T-helper 1 cell (primary cell): ENCODE results near the gene SNED1.

Source experiments
- DNase-seq, 5 donors: peaks; one replicate each; pipeline ENCODE4 v3.0.0-alpha.2; 2012 to 2020

The SNED1 gene

GRCh38 chr2:241007111-241007510, 8.7 kb downstream of the SNED1 start:
- no peak for DNase-seq

DNA sequence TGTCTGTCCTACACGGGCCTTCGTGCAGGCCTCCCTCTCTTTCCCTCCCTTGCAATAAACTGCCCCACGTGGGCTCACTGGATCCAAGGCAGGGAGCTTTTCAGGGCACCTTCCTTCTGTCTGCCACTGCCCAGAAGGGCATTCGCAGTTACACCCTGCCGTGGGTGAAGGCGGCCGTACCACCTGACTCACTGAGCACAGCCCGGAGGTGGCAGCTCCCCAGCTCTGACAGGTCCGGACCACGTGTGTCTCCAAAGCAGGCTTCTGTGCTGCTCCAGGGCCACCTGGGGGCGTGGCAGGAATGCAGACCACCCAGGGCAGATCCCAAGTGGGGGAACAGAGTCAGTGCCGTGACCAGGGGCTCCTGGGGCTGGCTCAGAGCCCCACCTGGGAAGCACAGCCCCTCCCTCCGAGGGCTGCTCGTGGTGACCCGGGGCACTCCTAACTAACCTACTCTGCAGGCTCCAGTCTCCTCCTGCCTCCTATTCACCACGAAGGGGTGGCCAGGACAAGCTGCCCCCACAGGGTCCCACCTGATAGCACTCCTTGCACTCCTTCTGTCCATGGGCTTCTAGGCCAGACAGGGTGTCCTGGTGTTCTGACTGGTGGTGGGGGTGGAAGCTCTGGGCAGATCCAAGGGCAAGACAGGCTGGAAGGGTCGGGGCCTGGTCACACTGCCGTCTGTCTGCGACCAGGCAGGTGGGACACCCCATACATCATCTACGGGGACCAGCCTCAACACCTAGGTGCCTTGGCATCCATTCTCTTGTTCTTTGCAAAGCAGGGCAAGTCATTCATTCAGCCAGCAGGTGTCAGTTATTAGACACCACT, 9.7 kb downstream of the SNED1 start:
- DNase-seq = no peak

DNA sequence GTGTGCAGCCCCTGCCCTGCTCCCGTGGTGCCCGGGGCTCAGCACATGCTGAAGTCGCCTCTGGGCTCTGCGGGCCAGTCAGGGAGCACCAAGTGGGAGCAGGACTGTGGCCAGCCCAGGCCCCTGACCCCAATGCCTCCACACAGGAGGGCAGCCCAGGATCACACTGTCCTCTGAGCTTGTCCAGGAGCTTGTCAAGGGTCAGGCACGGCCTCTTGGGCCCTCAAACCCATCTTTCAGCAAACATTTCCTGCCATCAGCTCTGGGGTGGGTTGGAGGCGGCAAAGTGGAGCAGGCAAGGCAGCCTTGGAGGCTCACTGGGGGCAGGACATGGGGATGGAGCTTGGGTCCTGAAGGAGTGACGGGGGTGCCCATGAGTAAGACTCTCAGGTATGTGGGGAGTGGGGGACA, 10.3 kb downstream of the SNED1 start:
- no peak for DNase-seq

GRCh38 chr2:241009191-241009590, 10.8 kb downstream of the SNED1 start:
- DNase-seq = no peak

DNA sequence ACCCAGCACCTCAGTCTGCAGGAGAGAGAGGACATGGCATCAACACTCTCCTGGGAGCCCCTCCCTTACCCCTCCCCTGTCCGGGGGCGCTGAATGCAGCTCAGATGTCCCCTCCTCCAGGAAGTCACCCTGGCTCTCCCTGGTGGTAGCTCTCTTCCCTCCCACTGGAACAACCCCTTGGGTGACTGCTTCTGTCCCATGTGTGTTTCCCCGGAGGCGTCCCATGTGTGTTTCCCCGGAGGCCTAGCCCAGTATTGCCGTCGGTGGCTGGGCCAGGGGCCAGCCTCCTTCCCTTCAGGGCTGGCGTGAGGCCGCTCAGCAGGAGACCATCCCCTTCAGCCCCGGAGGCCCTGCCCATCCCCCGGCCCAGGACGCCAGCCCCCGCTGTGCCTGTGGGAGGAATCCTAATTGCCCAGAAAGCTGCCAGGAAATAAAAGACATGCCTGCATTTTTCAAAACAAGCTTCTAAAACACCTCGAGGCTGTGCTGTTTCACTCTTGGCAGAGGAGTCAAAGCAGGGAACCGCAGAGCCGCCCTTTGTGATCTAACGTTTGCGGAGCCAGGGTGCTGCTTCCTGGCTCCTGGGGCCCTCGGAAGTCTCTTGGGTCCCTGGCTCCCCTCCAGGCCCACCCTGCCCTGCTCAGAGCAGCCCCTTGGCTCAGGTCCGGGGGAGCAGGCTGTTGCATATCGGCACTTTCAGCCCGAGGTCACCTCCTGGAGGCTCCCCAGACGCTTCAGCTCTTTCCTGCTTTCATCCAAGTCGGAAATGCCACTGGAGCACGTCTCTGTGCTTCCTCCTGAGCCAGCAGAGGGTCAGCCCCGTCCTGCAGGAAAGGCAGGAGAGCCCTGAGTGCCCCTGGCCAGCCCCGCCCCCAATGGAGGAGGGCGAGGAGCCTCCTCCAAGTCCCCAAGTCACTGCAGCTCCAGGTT, 11.4 kb downstream of the SNED1 start:
- DNase-seq = peak in 2 of 5 donors; percentile 23 to 36

GRCh38 chr2:241010531-241011295, 12.3 kb downstream of the SNED1 start:
- no peak for DNase-seq

DNA sequence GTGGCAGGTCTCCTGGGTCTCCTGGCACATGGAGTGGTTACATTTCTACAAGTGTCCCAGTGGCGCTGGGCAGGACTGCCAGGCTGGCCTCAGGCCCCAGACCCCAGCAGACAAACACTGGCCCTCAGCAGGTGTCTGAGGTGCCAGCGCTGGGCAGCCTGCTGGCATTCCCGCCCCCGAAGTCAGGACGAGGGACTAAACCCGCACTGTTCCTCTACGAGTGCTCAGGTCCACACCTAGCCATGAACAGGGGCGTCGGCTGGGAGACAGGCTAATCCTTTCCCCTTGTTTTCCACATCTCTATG, 12.8 kb downstream of the SNED1 start:
- DNase-seq = no peak

GRCh38 chr2:241011751-241012510, 13.5 kb downstream of the SNED1 start:
- no peak for DNase-seq

DNA sequence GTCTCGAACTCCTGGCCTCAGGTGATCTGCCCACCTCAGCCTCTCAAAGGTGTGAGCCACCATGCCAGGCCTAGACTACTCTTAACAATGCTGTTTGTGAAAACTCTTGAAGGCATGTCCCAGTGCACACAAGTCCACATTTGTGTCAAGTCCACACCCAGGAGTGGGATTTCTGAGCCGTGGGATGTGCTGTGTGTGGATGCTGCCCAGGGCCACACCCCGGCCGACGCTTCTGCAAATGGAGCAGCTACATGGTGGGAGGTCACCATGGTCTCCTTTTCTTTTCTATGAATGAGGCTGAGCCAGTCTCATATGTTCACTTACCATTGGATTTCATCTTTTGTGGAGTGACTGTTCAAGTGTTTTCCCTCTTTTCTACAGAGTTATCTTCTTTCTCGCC, 15.8 kb downstream of the SNED1 start:
- DNase-seq = no peak

DNA sequence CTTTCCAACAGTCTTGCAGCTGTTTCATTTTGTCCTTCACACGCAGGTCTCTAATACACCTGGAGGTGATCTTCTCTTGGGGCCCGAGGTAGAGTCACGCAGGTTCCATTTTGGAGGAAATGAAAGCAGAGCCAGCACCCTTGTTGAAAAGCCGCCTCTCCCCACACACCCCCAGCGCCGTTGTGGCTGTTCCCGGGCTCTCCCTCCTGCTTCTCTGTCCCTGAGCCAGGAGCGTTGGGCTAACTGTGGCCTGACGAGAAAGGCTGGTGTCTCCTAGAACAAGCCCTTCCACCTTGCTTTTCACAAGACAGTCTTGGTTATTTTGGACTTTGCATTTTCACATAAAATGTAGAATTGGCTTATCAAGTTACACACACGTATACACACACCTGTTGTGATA, 16.3 kb downstream of the SNED1 start:
- no peak for DNase-seq

DNA sequence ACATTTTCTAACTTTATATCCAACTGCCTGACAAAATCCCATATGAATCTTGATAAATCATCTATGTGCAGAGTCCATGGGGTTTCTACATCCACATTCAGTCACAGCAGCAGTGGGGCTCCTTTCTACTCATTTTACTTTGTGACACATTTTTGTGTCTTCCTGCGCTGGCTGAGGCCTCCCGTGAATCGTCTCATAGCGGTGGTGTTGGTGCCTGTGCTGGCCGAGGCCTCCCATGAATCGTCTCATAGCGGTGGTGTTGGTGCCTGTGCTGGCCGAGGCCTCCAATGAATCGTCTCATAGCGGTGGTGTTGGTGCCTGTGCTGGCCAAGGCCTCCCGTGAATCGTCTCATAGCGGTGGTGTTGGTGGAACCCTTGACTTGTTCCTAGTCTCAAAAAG, 17.0 kb downstream of the SNED1 start:
- no peak for DNase-seq

DNA sequence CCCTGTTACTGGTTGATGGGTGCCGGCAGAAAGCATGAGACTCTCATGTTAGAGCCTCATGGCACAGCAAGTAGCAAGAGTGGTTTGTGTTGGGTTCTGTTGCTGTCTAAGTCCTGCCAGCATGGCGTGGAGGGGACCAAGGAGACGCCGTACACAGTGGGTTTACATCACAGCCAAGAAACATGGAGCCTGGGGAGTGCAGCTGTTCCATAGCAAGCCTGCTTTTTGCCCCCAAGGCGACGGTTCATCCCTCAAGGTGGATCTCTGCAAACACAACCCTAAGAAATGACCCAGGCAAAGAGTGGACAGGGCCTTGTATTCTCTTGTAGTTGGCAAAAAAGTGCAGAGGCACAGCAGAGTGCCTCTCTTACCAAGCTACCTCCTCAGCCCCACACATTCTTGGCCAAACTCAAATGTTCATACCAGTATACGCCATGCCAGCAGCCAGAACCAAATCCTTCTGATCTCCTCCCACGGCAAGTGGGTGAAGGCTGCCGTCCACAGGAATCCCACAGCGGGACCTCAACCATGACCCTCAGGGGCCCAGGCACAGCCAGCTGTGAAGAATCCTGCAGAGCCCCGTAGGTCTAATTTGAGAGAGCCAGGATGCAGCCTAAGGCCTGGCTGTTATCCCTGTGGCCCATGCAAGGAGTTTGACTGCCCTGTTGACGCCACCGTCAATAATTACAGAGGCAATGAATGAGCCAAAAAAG, 19.0 kb downstream of the SNED1 start:
- DNase-seq = no peak

GRCh38 chr2:241018051-241018891, 19.9 kb downstream of the SNED1 start:
- DNase-seq = no peak

DNA sequence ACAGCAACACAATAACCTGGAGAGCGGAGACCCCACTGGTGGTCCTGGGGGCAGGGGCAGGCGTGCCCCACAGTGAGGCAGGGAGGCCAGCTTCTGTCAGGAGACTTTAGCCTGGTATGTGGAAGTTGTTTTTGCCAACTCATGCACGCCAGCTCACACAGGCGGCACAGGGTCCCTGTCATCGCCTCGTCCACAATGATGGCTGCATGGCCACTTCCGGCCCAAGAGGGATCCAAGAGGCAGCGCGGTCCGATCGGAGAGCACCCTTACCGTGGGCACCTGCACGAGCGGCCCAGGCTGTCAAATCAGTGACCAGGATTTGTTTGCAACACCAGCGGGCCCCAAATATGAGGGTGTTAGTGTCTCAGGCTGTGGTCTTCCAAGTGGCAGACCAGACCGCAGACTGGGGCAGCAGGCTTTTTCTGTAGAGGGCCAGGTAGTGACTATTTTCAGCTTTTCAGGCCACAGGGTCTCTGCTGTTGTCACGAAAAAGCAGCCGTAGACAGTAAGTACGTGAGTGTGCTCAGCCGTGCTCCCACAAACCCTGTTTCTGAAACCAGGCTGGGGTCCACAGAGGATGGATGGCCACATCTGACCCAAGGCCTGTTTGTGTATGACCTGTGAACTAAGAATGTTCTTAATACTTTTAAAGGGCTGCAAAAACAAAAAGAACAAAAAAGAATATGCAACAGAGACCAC, 21.2 kb downstream of the SNED1 start:
- no peak for DNase-seq

DNA sequence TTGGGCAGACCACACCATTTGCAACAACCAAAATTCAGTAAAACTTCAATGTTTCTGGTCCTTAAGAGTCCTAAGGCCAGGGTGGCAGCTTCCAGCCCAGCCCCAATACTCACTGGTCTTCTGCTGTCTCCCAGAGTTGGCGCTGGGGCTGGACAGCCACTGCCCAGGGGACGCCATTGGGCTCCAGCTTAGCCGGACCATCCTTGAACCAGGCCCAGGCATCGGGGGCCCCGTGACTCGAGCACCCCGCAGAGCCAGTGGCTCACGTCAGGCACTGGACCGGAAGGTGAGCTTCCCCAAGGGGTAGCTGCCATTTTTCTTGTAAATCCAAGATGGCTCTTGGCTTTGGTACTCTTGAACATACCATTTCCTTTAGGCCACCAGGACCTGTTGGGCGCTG, 21.8 kb downstream of the SNED1 start:
- no peak for DNase-seq

DNA sequence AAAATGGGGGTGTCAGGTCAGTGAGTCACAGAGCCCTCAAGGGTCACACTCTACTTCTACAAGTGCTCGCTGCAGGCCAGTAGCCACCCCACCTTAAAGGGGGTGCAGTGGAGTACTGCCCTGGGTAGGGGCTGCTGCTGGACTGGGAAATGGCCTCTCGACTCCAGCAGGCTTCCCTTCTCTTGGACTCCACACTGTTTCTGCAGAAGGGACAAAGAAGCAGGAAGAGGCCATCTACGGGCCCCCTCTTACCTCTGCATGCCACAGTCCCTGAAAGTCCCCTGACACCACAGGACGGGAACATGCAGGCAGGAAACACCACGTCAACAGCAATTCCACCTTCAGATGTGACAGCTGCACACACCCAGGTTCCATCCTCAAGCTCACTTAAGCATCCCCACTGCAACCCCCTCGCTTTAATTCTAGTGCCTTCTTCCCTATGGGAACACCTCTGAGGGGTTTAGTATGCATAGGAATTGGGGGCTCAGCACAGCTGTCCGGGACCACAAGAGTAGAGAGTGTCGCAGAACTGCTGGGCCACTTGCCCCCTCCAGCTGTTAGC, 22.3 kb downstream of the SNED1 start:
- no peak for DNase-seq

- no peak for DNase-seq
Measured at GRCh38 chr2:241025639-241026038, 27.2 kb downstream of the SNED1 start.

- no peak for DNase-seq
Measured at GRCh38 chr2:241029599-241030332, 31.3 kb downstream of the SNED1 start.

- DNase-seq = no peak
Measured at GRCh38 chr2:241030333-241030680, 31.9 kb downstream of the SNED1 start.
